Caco-2 (cell line): ENCODE measurements around the gene MESD. TPM values are rescaled to one million over a fixed set of nuclear protein-coding genes. Genes with fewer than 3 reads are reported as not detected.

Source experiments
- BruUV-seq: library from RNA; stranded (reverse); fragments of 400-500 nt; replicated peaks from 2 replicates; lab custom pipeline; 2021; lab: Mats Ljungman, UMichigan
- CTCF ChIA-PET: fragments of 300-600 bp; sonication (Branson Sonifier 250); formaldehyde crosslinking; loops from one replicate; lab custom pipeline; 2022; ENCODE audit warnings: antibody characterized with exemption; lab: Charles Lee
- POLR2A ChIA-PET: fragments of 300-600 bp; sonication (Branson Sonifier 250); formaldehyde crosslinking; loops from one replicate; lab custom pipeline; 2022; ENCODE audit warnings: antibody characterized with exemption; lab: Charles Lee
- DNase-seq, 2 experiments: peaks; one replicate each; pipeline versions ENCODE4 v3.0.0 to v3.0.0-alpha.2; 2020 to 2022
- H3K27me3 ChIP-seq: replicated peaks from 2 replicates; pipeline ENCODE4 v1.6.0; 2011; ENCODE audit warnings: low read length; ENCODE audit not compliant: control insufficient read depth, insufficient read depth
- H3K36me3 ChIP-seq: 2 replicates; pipeline ENCODE4 v1.5.1; 2011; ENCODE audit warnings: low read length; ENCODE audit not compliant: control insufficient read depth, insufficient read depth
- H3K4me1 ChIP-seq: fragments of 250-450 bp; sonication (Bioruptor Pico); 2 replicates; pipeline ENCODE4 v1.5.1; 2020; ENCODE audit warnings: mild to moderate bottlenecking
- H3K4me3 ChIP-seq: 2 replicates; pipeline ENCODE4 v1.5.1; 2011; ENCODE audit warnings: low read depth, mild to moderate bottlenecking, control low read depth, low read length
- H3K9me3 ChIP-seq: fragments of 250-450 bp; sonication (Bioruptor Pico); 2 replicates; pipeline ENCODE4 v1.5.1; 2020; ENCODE audit warnings: mild to moderate bottlenecking, moderate library complexity
- H3K27ac Mint-ChIP-seq: one replicate; pipeline ENCODE4 v1.8.0; 2022; ENCODE audit warnings: mixed read lengths; ENCODE audit not compliant: unreplicated experiment
- H3K27me3 Mint-ChIP-seq: one replicate; pipeline ENCODE4 v1.8.0; 2022; ENCODE audit warnings: mixed read lengths; ENCODE audit not compliant: insufficient read depth, unreplicated experiment
- H3K36me3 Mint-ChIP-seq: one replicate; pipeline ENCODE4 v1.8.0; 2022; ENCODE audit warnings: mild to moderate bottlenecking, mixed read lengths; ENCODE audit not compliant: insufficient read depth, unreplicated experiment
- H3K4me1 Mint-ChIP-seq: one replicate; pipeline ENCODE4 v1.8.0; 2022; ENCODE audit warnings: low read depth, mixed read lengths; ENCODE audit not compliant: unreplicated experiment
- H3K4me3 Mint-ChIP-seq: one replicate; pipeline ENCODE4 v1.8.0; 2022; ENCODE audit warnings: mild to moderate bottlenecking, moderate library complexity, mixed read lengths; ENCODE audit not compliant: unreplicated experiment
- H3K9me3 Mint-ChIP-seq: one replicate; pipeline ENCODE4 v1.8.0; 2022; ENCODE audit warnings: mixed read lengths; ENCODE audit not compliant: unreplicated experiment
- CTCF ChIP-seq, 2 experiments: fragments of 200-600 bp in 1 of 2; IDR thresholded peaks; 1 replicate in 1 of 2; 2 replicates in 1 of 2; pipeline versions ENCODE4 v1.5.1 to v1.8.0; 2011 to 2022; ENCODE audit warnings: antibody characterized with exemption in 1 of 2, control low read depth in 1 of 2, inconsistent platforms in 1 of 2, low read depth in 1 of 2, low read length in 1 of 2, mild to moderate bottlenecking in 1 of 2, moderate library complexity in 1 of 2; ENCODE audit not compliant: insufficient read depth in 1 of 2, severe bottlenecking in 1 of 2, unreplicated experiment in 1 of 2
- intact Hi-C: fragments of 100-400 bp; cut with micrococcal nuclease; formaldehyde crosslinking; loops from one replicate; pipeline ENCODE4 v1.10.0; 2022; ENCODE audit not compliant: unreplicated experiment
- total RNA-seq: library from RNA; stranded (reverse); gene quantifications from 2 replicates; pipeline ENCODE4 v1.2.3, GENCODE V29; 2022

MESD gene
- total RNA-seq, 1 experiment from 2014 or later: 30.3 TPM

- DNase-seq: no peak
- Histone ChIP-seq H3K4me1 (no peaks in the 10 kb centered on the region), H3K27me3 (no peaks in the 10 kb centered on the region), H3K9me3 (peaks cover 3% of the 10 kb centered on the region; the same call in 1 of the 2 replicates), H3K4me3 (no peak overlapping the region), H3K36me3 (no peaks in the 10 kb centered on the region)
- H3K4me1 Mint-ChIP-seq: no peaks in the 10 kb centered on the region
- no peaks in the 10 kb centered on the region for H3K27me3 Mint-ChIP-seq
- ChIA-PET POLR2A (no interaction called here), CTCF (no interaction called here)
- H3K27ac Mint-ChIP-seq: no peak overlapping the region
- BruUV-seq: no TSS peak
- TF ChIP-seq CTCF (IDR thresholded peaks at IDR 0.05; ENCODE audit: insufficient read depth in 1 of 2, low read depth in 1 of 2, low read length in 1 of 2, severe bottlenecking in 1 of 2, unreplicated experiment in 1 of 2): no peak
- no peak overlapping the region for H3K4me3 Mint-ChIP-seq
- H3K36me3 Mint-ChIP-seq: no peaks in the 10 kb centered on the region
- intact Hi-C loops: no loop called here
- peaks cover 21% of the 10 kb centered on the region for H3K9me3 Mint-ChIP-seq
Observed at GRCh38 chr15:81032355-81032754, 42.7 kb upstream of the MESD start.

GRCh38 chr15:81031203-81031602, 41.6 kb upstream of the MESD start:
- no peaks in the 10 kb centered on the region for H3K4me1 ChIP-seq
- Mint-ChIP-seq H3K4me3 (no peak overlapping the region), H3K4me1 (no peaks in the 10 kb centered on the region), H3K9me3 (peaks cover 21% of the 10 kb centered on the region), H3K27me3 (no peaks in the 10 kb centered on the region), H3K36me3 (no peaks in the 10 kb centered on the region), H3K27ac (no peak overlapping the region)
- H3K4me3 ChIP-seq: no peak overlapping the region
- no TSS peak for BruUV-seq
- DNase-seq: no peak
- TF ChIP-seq CTCF (IDR thresholded peaks at IDR 0.05; ENCODE audit: insufficient read depth in 1 of 2, low read depth in 1 of 2, low read length in 1 of 2, severe bottlenecking in 1 of 2, unreplicated experiment in 1 of 2): no peak
- peaks cover 3% of the 10 kb centered on the region; the same call in 1 of the 2 replicates for H3K9me3 ChIP-seq
- ChIA-PET POLR2A (no interaction called here), CTCF (no interaction called here)
- H3K27me3 ChIP-seq: no peaks in the 10 kb centered on the region
- intact Hi-C loops: no loop called here
- H3K36me3 ChIP-seq: no peaks in the 10 kb centered on the region

- Mint-ChIP-seq H3K4me1 (no peaks in the 10 kb centered on the region), H3K9me3 (peaks cover 21% of the 10 kb centered on the region), H3K36me3 (no peaks in the 10 kb centered on the region), H3K4me3 (no peak overlapping the region), H3K27ac (no peak overlapping the region), H3K27me3 (no peaks in the 10 kb centered on the region)
- Histone ChIP-seq H3K9me3 (peaks cover 3% of the 10 kb centered on the region; the same call in 1 of the 2 replicates), H3K4me1 (no peaks in the 10 kb centered on the region), H3K4me3 (no peak overlapping the region), H3K27me3 (no peaks in the 10 kb centered on the region), H3K36me3 (no peaks in the 10 kb centered on the region)
- CTCF ChIA-PET: no interaction called here
- TF ChIP-seq CTCF (IDR thresholded peaks at IDR 0.05; ENCODE audit: insufficient read depth in 1 of 2, low read depth in 1 of 2, low read length in 1 of 2, severe bottlenecking in 1 of 2, unreplicated experiment in 1 of 2): no peak
- POLR2A ChIA-PET: no interaction called here
- intact Hi-C loops: no loop called here
- no peak for DNase-seq
- BruUV-seq: no TSS peak
Observed at GRCh38 chr15:81030301-81030750, 40.7 kb upstream of the MESD start.
